ENCODE data around the gene CTSC.

Gene CTSC

GRCh38 chr11:88304352-88304751 is 33.2 kb downstream of the CTSC start:
- H3K27ac ChIP-seq (ENCODE audit: low read depth, low read length, severe bottlenecking) = no peak overlapping the region

DNA sequence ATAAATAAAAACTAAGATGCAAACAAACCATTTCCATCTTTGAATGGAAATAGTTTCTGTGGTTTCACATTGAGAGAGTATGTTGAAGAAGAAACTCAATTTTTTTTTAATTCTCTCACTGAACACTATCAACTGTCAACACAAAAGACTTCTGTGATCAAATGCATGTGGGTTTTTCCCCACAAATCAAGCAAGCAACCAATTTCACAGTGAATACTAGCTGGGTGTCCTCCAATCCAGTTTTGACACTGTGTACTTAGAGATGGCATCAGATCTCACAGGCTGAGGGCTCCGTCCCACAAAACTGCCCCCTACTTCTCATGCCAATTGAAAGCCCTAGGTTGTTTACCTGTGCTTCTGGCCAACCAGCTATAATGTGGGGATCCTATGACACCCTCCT is 34.5 kb downstream of the CTSC start:
- H3K4me3 ChIP-seq (ENCODE audit: extremely low read depth, insufficient read depth, low read length, poor library complexity, severe bottlenecking) = no peak overlapping the region
- H3K36me3 ChIP-seq (ENCODE audit: control insufficient read depth, insufficient read depth, low read length) = peaks cover 60% of the 10 kb centered on the region
- no peaks in the 10 kb centered on the region for H3K9me3 ChIP-seq (ENCODE audit: control insufficient read depth, low read length)
- 100% methylated on average over 1 of the region's 1 CpG; no CpG with 5 or more reads in 1 of the 2 experiments for WGBS, 2 experiments (ENCODE audit: insufficient coverage in 2 of 2)
- no peaks in the 10 kb centered on the region for H3K4me1 ChIP-seq (ENCODE audit: control insufficient read depth, insufficient read depth, low read length, poor library complexity, severe bottlenecking)
- no peak overlapping the region for H3K27ac ChIP-seq (ENCODE audit: low read depth, low read length, severe bottlenecking)

More at GRCh38 chr11:88304352-88304751, 33.2 kb downstream of the CTSC start:
- H3K4me3 ChIP-seq (ENCODE audit: extremely low read depth, insufficient read depth, low read length, poor library complexity, severe bottlenecking) = no peak overlapping the region
- WGBS, 2 experiments (ENCODE audit: insufficient coverage in 2 of 2) = 80 to 100% methylated on average over 1 of the region's 1 CpG
- H3K36me3 ChIP-seq (ENCODE audit: control insufficient read depth, insufficient read depth, low read length) = peaks cover 69% of the 10 kb centered on the region
- H3K9me3 ChIP-seq (ENCODE audit: control insufficient read depth, low read length) = no peaks in the 10 kb centered on the region
- H3K4me1 ChIP-seq (ENCODE audit: control insufficient read depth, insufficient read depth, low read length, poor library complexity, severe bottlenecking) = no peaks in the 10 kb centered on the region

DNA sequence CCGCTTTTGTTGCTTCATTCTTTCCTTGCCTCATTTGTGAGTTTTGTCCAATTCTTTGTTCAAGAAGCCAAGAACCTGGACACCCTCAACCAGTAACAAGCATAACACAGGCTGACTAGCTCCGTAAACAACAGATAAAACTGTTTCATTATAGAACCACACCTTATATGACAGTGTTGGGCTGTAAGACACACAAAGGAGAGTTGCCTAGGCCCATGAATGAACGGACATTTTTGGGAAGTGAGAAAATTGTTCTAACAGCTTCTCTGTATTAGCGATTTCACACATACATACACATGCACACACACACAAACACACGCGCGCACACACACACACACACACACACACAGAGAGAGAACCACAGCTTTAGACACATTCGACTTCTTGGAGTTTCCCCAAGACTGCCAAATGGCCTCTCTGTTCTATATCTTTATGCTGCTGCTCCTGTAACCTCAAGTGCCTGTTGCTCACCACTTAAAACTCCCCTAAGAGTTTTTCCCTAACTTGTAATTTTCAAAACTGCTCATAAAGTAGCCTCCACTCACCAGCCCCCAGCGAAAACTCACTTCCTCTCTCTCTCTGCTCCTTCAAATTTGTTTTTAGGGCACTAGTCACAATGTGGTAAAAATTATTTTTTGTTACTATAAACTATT is 35.9 kb downstream of the CTSC start:
- WGBS, 2 experiments (ENCODE audit: insufficient coverage in 2 of 2) = 65 to 100% methylated on average over 1 to 5 of the region's 9 CpGs
- H3K4me1 ChIP-seq (ENCODE audit: control insufficient read depth, insufficient read depth, low read length, poor library complexity, severe bottlenecking) = no peaks in the 10 kb centered on the region
- no peaks in the 10 kb centered on the region for H3K9me3 ChIP-seq (ENCODE audit: control insufficient read depth, low read length)
- H3K4me3 ChIP-seq (ENCODE audit: extremely low read depth, insufficient read depth, low read length, poor library complexity, severe bottlenecking) = no peak overlapping the region
- no peak overlapping the region for H3K27ac ChIP-seq (ENCODE audit: low read depth, low read length, severe bottlenecking)
- H3K36me3 ChIP-seq (ENCODE audit: control insufficient read depth, insufficient read depth, low read length) = peaks cover 57% of the 10 kb centered on the region

- 0 to 39% methylated on average over 1 to 3 of the region's 3 CpGs for WGBS, 2 experiments (ENCODE audit: insufficient coverage in 2 of 2)
- no peak overlapping the region for H3K27ac ChIP-seq (ENCODE audit: low read depth, low read length, severe bottlenecking)
- H3K4me3 ChIP-seq (ENCODE audit: extremely low read depth, insufficient read depth, low read length, poor library complexity, severe bottlenecking) = no peak overlapping the region
- peaks cover 57% of the 10 kb centered on the region for H3K36me3 ChIP-seq (ENCODE audit: control insufficient read depth, insufficient read depth, low read length)
- H3K9me3 ChIP-seq (ENCODE audit: control insufficient read depth, low read length) = no peaks in the 10 kb centered on the region
- H3K4me1 ChIP-seq (ENCODE audit: control insufficient read depth, insufficient read depth, low read length, poor library complexity, severe bottlenecking) = no peaks in the 10 kb centered on the region
Observed at GRCh38 chr11:88300888-88301487, 36.5 kb downstream of the CTSC start.

- H3K4me3 ChIP-seq (ENCODE audit: extremely low read depth, insufficient read depth, low read length, poor library complexity, severe bottlenecking) = no peak overlapping the region
- H3K4me1 ChIP-seq (ENCODE audit: control insufficient read depth, insufficient read depth, low read length, poor library complexity, severe bottlenecking) = no peaks in the 10 kb centered on the region
- peaks cover 53% of the 10 kb centered on the region for H3K36me3 ChIP-seq (ENCODE audit: control insufficient read depth, insufficient read depth, low read length)
- H3K9me3 ChIP-seq (ENCODE audit: control insufficient read depth, low read length) = no peaks in the 10 kb centered on the region
- 80 to 100% methylated on average over 1 of the region's 2 CpGs for WGBS, 2 experiments (ENCODE audit: insufficient coverage in 2 of 2)
- H3K27ac ChIP-seq (ENCODE audit: low read depth, low read length, severe bottlenecking) = no peak overlapping the region
Observed at GRCh38 chr11:88297863-88298262, 39.7 kb downstream of the CTSC start.

DNA sequence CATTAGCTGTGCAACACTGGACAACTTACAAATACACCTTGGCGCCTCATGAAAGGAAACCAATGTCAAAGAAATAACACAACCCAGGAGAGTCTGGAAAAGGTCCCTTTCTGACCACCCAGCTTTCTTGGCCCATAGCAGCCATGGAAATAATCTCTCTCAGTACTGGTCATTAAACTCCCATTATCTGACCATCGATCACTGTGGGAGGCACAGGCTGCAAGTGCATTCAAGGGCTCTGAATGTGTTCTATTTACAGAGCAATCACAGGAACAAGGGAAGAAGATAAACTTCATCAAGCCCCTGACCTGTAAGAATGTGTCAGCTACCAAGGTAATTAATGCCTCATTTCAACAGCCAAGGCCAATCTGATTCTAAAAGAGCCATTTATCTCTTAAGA is 40.1 kb downstream of the CTSC start:
- H3K27ac ChIP-seq (ENCODE audit: low read depth, low read length, severe bottlenecking) = no peak overlapping the region
- no peak overlapping the region for H3K4me3 ChIP-seq (ENCODE audit: extremely low read depth, insufficient read depth, low read length, poor library complexity, severe bottlenecking)
- H3K4me1 ChIP-seq (ENCODE audit: control insufficient read depth, insufficient read depth, low read length, poor library complexity, severe bottlenecking) = no peaks in the 10 kb centered on the region
- H3K9me3 ChIP-seq (ENCODE audit: control insufficient read depth, low read length) = no peaks in the 10 kb centered on the region
- 90 to 100% methylated on average over 1 to 2 of the region's 2 CpGs for WGBS, 2 experiments (ENCODE audit: insufficient coverage in 2 of 2)
- H3K36me3 ChIP-seq (ENCODE audit: control insufficient read depth, insufficient read depth, low read length) = peaks cover 57% of the 10 kb centered on the region

GRCh38 chr11:88295028-88295427 is 42.5 kb downstream of the CTSC start:
- H3K4me3 ChIP-seq (ENCODE audit: extremely low read depth, insufficient read depth, low read length, poor library complexity, severe bottlenecking) = no peak overlapping the region
- no peaks in the 10 kb centered on the region for H3K9me3 ChIP-seq (ENCODE audit: control insufficient read depth, low read length)
- H3K36me3 ChIP-seq (ENCODE audit: control insufficient read depth, insufficient read depth, low read length) = peaks cover 55% of the 10 kb centered on the region
- H3K4me1 ChIP-seq (ENCODE audit: control insufficient read depth, insufficient read depth, low read length, poor library complexity, severe bottlenecking) = no peaks in the 10 kb centered on the region
- WGBS, 2 experiments (ENCODE audit: insufficient coverage in 2 of 2) = 93 to 97% methylated on average over 3 of the region's 3 CpGs
- no peak overlapping the region for H3K27ac ChIP-seq (ENCODE audit: low read depth, low read length, severe bottlenecking)

- no CpG with 5 or more reads among the region's 3 CpGs for WGBS, 2 experiments (ENCODE audit: insufficient coverage in 2 of 2)
- Histone ChIP-seq H3K9me3 (ENCODE audit: control insufficient read depth, low read length) (no peaks in the 10 kb centered on the region), H3K36me3 (ENCODE audit: control insufficient read depth, insufficient read depth, low read length) (peaks cover 50% of the 10 kb centered on the region), H3K4me3 (ENCODE audit: extremely low read depth, insufficient read depth, low read length, poor library complexity, severe bottlenecking) (no peak overlapping the region), H3K27ac (ENCODE audit: low read depth, low read length, severe bottlenecking) (no peak overlapping the region), H3K4me1 (ENCODE audit: control insufficient read depth, insufficient read depth, low read length, poor library complexity, severe bottlenecking) (no peaks in the 10 kb centered on the region)
Observed at GRCh38 chr11:88293931-88294330, 43.6 kb downstream of the CTSC start.

GRCh38 chr11:88292171-88292843 is 45.2 kb downstream of the CTSC start:
- Histone ChIP-seq H3K36me3 (ENCODE audit: control insufficient read depth, insufficient read depth, low read length) (peaks cover 61% of the 10 kb centered on the region), H3K9me3 (ENCODE audit: control insufficient read depth, low read length) (no peaks in the 10 kb centered on the region), H3K4me1 (ENCODE audit: control insufficient read depth, insufficient read depth, low read length, poor library complexity, severe bottlenecking) (no peaks in the 10 kb centered on the region), H3K27ac (ENCODE audit: low read depth, low read length, severe bottlenecking) (no peak overlapping the region), H3K4me3 (ENCODE audit: extremely low read depth, insufficient read depth, low read length, poor library complexity, severe bottlenecking) (no peak overlapping the region)
- 92 to 93% methylated on average over 1 to 2 of the region's 3 CpGs for WGBS, 2 experiments (ENCODE audit: insufficient coverage in 2 of 2)

DNA sequence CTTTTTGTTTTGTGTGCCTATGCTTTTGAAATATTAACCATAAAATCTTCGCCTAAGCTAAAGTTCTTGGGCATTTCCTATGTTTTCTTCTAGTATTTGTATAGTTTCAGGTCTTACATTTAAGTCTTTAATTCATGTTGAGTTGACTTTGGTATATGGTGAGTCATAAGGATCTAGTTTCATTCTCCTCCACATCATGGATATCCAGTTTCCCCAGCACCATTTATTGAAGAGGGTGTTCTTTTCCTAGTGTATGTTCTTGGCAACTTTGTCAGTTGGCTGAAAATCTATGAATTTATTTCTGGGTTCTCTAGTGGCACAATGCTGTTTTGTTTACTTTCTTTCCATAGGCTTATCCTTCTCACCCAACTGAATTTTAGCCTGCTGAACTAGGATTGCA is 49.0 kb downstream of the CTSC start:
- WGBS, 2 experiments (ENCODE audit: insufficient coverage in 2 of 2) = no CpG with 5 or more reads among the region's 1 CpG
- H3K4me1 ChIP-seq (ENCODE audit: control insufficient read depth, insufficient read depth, low read length, poor library complexity, severe bottlenecking) = no peaks in the 10 kb centered on the region
- H3K27ac ChIP-seq (ENCODE audit: low read depth, low read length, severe bottlenecking) = no peak overlapping the region
- H3K36me3 ChIP-seq (ENCODE audit: control insufficient read depth, insufficient read depth, low read length) = peaks cover 29% of the 10 kb centered on the region
- no peaks in the 10 kb centered on the region for H3K9me3 ChIP-seq (ENCODE audit: control insufficient read depth, low read length)
- no peak overlapping the region for H3K4me3 ChIP-seq (ENCODE audit: extremely low read depth, insufficient read depth, low read length, poor library complexity, severe bottlenecking)
